GM18951 (cell line): Measurements from ENCODE around the gene TOMM7.
"Not testable (repeated sequence)": the region's sequence is repeated elsewhere in the genome, so short reads cannot be mapped to it uniquely, and the experiment has no call there.

Experiments
- POLR2A ChIP-seq: IDR thresholded peaks from 4 replicates; pipeline ENCODE4 v1.6.1; 2011; ENCODE audit warnings: mild to moderate bottlenecking; ENCODE audit not compliant: insufficient read length, insufficient read depth; ENCODE audit errors: extremely low read depth
- in situ Hi-C: fragments of 300-500 bp; cut with MboI; formaldehyde crosslinking; loops from one replicate; pipeline ENCODE4 v1.12.0; 2022; ENCODE audit warnings: low sequenced_read_pairs, mixed read lengths, inconsistent platforms; ENCODE audit not compliant: unreplicated experiment

TOMM7 gene

GRCh38 chr7:22846961-22847360 is 24.3 kb upstream of the TOMM7 start:
- in situ Hi-C loops = loop anchor here (5.0 kb wide), 1 partner anchor 210 kb away; no protein-coding TSS in a partner anchor
- TF ChIP-seq POLR2A = no peak

- in situ Hi-C loops = loop anchor here (5.0 kb wide), 1 partner anchor 212 kb away; no protein-coding TSS in a partner anchor
- no peak for TF ChIP-seq POLR2A
These were observed 22.7 kb upstream of the TOMM7 start for GRCh38 chr7:22845221-22845834.

DNA sequence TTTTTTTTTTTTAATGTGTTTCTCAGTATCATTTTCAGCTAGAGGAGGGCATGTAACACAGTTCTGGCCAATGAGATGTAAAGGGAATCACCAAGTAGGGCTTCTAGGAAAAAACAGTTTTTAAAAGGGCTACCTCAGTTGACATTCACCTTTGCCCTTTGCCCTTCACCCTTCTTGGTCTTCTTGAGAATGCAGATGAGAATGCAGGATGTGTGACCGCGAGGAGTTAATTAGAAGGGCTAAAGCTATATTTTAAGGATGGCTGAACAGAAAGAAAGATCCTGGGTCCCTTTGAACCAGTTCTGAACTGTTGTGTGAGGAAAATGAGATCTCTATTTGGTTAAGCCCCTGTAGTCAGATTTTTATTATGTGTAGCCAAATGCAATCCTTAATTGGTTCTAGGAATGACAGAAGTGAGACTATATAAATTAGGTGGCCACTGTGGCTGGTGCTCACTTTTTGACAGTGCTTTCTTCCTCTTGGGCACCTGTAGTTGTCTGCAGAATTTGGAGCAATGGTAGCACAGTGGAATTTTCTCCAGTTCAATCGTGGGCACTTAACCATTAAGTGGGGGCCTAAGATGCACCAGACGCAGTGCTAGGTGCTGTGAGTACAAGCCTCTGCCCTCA is 21.1 kb upstream of the TOMM7 start:
- TF ChIP-seq POLR2A = no peak
- in situ Hi-C loops = no loop called here

DNA sequence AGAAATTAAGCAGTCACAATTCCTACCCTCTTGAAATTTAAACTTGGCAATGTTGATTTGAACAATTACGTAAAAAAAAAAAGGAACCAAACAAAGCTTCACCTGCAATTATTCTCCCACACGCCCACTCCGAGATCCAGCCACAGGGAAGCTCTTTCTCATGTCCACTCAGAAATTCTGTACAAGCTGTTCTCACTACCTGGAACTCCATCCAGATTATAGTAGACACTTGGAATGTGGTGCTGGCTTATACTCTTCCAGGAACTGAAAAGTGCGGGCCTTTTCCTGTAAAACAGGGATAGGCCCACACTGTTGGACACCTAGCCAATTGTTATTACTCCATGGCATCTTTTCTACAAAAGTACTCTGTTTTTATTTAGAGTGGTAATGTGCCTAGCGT is 20.3 kb upstream of the TOMM7 start:
- in situ Hi-C loops = no loop called here
- no peak for TF ChIP-seq POLR2A

GRCh38 chr7:22842383-22842941 is 19.8 kb upstream of the TOMM7 start:
- no peak for TF ChIP-seq POLR2A
- in situ Hi-C loops = no loop called here

DNA sequence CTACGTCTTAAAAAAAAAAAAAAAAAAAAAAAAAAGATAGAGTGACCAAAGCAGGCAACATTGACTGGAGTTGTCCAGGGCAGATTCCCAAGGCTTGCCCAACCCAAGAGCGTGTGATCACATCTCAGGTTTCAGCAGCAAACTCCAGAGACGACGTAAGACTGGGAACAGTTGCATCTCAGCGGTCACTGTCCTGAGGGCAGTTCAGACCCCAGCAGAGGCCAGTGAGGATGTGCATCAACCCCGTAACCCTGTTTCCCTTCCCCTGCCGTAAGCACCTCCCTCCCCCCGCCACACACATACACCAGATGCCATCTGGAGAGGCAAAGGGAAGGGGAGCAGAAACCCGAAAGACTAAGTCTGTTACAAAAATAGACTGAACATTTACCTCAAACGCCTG is 19.3 kb upstream of the TOMM7 start:
- in situ Hi-C loops = no loop called here
- no peak for TF ChIP-seq POLR2A

DNA sequence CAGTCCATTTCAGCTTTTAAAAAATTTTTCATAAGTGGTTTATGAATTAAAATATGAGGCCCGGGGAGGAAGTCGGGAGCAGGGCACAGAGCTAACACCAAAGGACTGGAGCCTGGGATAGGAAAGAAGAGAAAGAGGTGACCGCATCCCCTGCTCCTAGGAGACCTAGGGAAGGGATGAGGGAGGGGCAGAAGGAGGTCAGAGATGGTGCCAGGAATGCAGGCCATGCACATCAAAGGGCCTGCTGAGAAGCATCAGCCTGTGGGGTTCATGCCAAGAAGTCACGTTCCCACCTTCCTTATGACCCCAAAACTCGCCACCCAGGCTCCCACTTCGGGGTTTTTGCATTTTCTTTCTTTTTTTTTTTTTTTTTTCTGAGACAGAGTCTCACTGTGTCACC is 14.7 kb upstream of the TOMM7 start:
- no peak for TF ChIP-seq POLR2A
- in situ Hi-C loops = no loop called here

DNA sequence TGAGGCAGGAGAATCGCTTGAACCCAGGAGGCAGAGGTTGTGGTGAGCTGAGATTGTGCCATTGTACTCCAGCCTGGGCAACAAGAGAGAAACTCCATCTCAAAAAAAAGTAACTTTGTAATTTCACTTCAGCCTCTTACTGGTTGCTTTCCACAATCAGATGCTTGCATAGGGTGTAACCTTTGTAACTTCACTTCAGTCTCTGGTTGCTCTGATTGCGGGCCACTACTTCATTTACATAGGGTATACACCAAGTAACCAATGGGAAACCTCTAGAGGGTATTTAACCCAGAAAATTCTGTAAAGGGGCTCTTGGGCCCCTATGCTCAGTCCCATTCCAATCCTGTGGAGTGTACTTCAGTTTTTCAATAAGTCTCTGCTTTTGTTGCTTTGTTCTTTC is 13.9 kb upstream of the TOMM7 start:
- in situ Hi-C loops = not testable (repeated sequence)

- in situ Hi-C loops = no loop called here
- TF ChIP-seq POLR2A = no peak
These were observed 11.3 kb upstream of the TOMM7 start for GRCh38 chr7:22833957-22834356.

GRCh38 chr7:22833113-22833855 is 10.6 kb upstream of the TOMM7 start:
- TF ChIP-seq POLR2A = no peak
- in situ Hi-C loops = no loop called here

GRCh38 chr7:22832401-22832800 is 9.8 kb upstream of the TOMM7 start:
- in situ Hi-C loops = no loop called here
- no peak for TF ChIP-seq POLR2A

DNA sequence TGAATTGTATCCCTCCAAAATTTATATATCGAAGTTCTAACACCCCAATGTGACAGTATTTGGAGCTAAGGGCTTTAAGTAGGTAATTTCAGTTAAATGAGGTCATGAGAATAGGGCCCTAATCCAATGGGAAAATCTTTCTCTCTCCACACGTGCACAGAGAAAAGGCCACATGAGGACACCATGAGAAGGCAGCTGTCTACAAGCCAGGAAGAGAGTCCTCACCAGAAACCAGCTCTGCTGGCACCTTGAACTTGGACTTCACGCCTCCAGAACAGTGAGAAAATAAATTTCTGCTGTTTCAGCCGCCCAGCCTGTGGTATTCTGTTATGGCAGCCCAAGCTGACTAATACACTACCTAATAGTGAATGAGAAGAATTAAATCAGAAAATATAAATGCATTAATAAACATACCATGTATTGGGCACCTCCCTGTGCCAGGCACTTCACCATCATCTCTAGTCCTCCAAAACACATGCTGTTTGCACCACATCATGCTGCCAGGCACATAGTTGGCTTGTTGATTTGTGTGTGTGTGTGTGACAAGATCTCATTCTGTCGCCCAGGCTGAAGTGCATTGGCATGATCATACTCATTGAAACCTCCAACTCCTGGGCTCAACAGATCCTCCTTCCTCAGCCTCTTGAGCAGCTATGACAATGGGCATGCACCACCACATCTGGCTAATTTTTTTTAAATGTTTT is 9.1 kb upstream of the TOMM7 start:
- TF ChIP-seq POLR2A = no peak
- in situ Hi-C loops = no loop called here

- in situ Hi-C loops = no loop called here
- TF ChIP-seq POLR2A = no peak
These were observed 4.9 kb upstream of the TOMM7 start for GRCh38 chr7:22827563-22827962.
